CD14-positive monocyte (primary cell): Measurements from ENCODE around the gene RERE. TPM values are rescaled to one million over a fixed set of nuclear protein-coding genes. Genes with fewer than 3 reads are reported as not detected.

Experiments used
- DNase-seq, 3 donors: peaks; one replicate each; pipeline ENCODE4 v3.0.0-alpha.2; 2011 to 2022
- H2AFZ ChIP-seq: 2 replicates; pipeline ENCODE4 v1.6.0; 2012; ENCODE audit warnings: mild to moderate bottlenecking, low read depth, low read length, inconsistent platforms; ENCODE audit not compliant: insufficient read depth, poor library complexity, severe bottlenecking
- H3K27ac ChIP-seq, 2 donors: 1 replicate in 1 of 2; 2 replicates in 1 of 2; pipeline ENCODE4 v1.5.1; 2012 to 2013; ENCODE audit warnings: low read length in 2 of 2, control low read depth in 1 of 2, inconsistent platforms in 1 of 2, low read depth in 1 of 2, mild to moderate bottlenecking in 1 of 2
- H3K27me3 ChIP-seq, 2 donors: one replicate each; pipeline versions ENCODE4 v1.6.0 to v1.6.1; 2011 to 2013; ENCODE audit warnings: low read length in 2 of 2; ENCODE audit not compliant: control insufficient read depth in 2 of 2, insufficient read depth in 2 of 2
- H3K36me3 ChIP-seq, 2 donors: replicated peaks in 1 of 2; 1 replicate in 1 of 2; 2 replicates in 1 of 2; pipeline versions ENCODE4 v1.5.1 to v1.6.1; 2012 to 2013; ENCODE audit warnings: low read length in 2 of 2, control low read depth in 1 of 2, inconsistent platforms in 1 of 2, mild to moderate bottlenecking in 1 of 2; ENCODE audit not compliant: insufficient read depth in 2 of 2, control insufficient read depth in 1 of 2
- H3K4me1 ChIP-seq, 2 donors: 1 replicate in 1 of 2; 2 replicates in 1 of 2; pipeline versions ENCODE4 v1.5.1 to v1.6.1; 2012 to 2013; ENCODE audit warnings: low read length in 2 of 2, control low read depth in 1 of 2, inconsistent platforms in 1 of 2, mild to moderate bottlenecking in 1 of 2, moderate library complexity in 1 of 2; ENCODE audit not compliant: insufficient read depth in 2 of 2, control insufficient read depth in 1 of 2
- H3K4me2 ChIP-seq: replicated peaks from 2 replicates; pipeline ENCODE3; 2012; ENCODE audit warnings: low read length, moderate library complexity, mild to moderate bottlenecking; ENCODE audit not compliant: poor library complexity, severe bottlenecking; ENCODE audit errors: extremely low read depth
- H3K4me3 ChIP-seq, 3 experiments: fragments of 200-600 bp in 1 of 3; sonication (generic) in 1 of 3; replicated peaks in 1 of 3; 1 replicate in 2 of 3; 2 replicates in 1 of 3; pipeline ENCODE4 v1.5.1; 2011 to 2013; ENCODE audit warnings: low read length in 3 of 3, mild to moderate bottlenecking in 3 of 3, control low read depth in 2 of 3, low read depth in 2 of 3, inconsistent platforms in 1 of 3, moderate library complexity in 1 of 3
- H3K79me2 ChIP-seq: 2 replicates; pipeline ENCODE4 v1.6.0; 2012; ENCODE audit warnings: mild to moderate bottlenecking, control low read depth, inconsistent platforms, low read length, moderate library complexity; ENCODE audit not compliant: insufficient read depth
- H3K9ac ChIP-seq: 2 replicates; pipeline ENCODE4 v1.6.0; 2017; ENCODE audit warnings: low read length, mild to moderate bottlenecking; ENCODE audit not compliant: insufficient read depth, poor library complexity, severe bottlenecking
- H3K9me3 ChIP-seq, 2 donors: replicated peaks in 1 of 2; 1 replicate in 1 of 2; 2 replicates in 1 of 2; pipeline versions ENCODE4 v1.5.1 to v1.6.1; 2012 to 2013; ENCODE audit warnings: low read length in 2 of 2, control low read depth in 1 of 2; ENCODE audit not compliant: control insufficient read depth in 1 of 2, insufficient read depth in 1 of 2
- H4K20me1 ChIP-seq: 2 replicates; pipeline ENCODE4 v1.6.0; 2012; ENCODE audit warnings: mild to moderate bottlenecking, low read length, control low read depth, moderate library complexity; ENCODE audit not compliant: insufficient read depth
- H3K27ac Mint-ChIP-seq, 7 donors: one replicate each; pipeline ENCODE4 v1.8.0; 2020; ENCODE audit warnings: mild to moderate bottlenecking in 7 of 7, mixed read lengths in 7 of 7, moderate library complexity in 6 of 7, inconsistent platforms in 2 of 7
- H3K27me3 Mint-ChIP-seq, 3 donors: one replicate each; pipeline ENCODE4 v1.8.0; 2021 to 2022; ENCODE audit warnings: low read depth in 3 of 3, mild to moderate bottlenecking in 3 of 3, mixed read lengths in 3 of 3, moderate library complexity in 3 of 3, inconsistent platforms in 1 of 3
- H3K36me3 Mint-ChIP-seq, 2 donors: one replicate each; pipeline ENCODE4 v1.8.0; 2020; ENCODE audit warnings: mixed read lengths in 2 of 2, inconsistent platforms in 1 of 2, mild to moderate bottlenecking in 1 of 2
- H3K4me1 Mint-ChIP-seq: one replicate; pipeline ENCODE4 v1.8.0; 2020; ENCODE audit warnings: mild to moderate bottlenecking, mixed read lengths
- H3K4me3 Mint-ChIP-seq, 2 donors: one replicate each; pipeline ENCODE4 v1.8.0; 2020; ENCODE audit warnings: mild to moderate bottlenecking in 2 of 2, mixed read lengths in 2 of 2, moderate library complexity in 1 of 2
- H3K9me3 Mint-ChIP-seq, 7 donors: one replicate each; pipeline ENCODE4 v1.8.0; 2020 to 2022; ENCODE audit warnings: mixed read lengths in 7 of 7, mild to moderate bottlenecking in 6 of 7, moderate library complexity in 6 of 7, inconsistent platforms in 2 of 7
- CTCF ChIP-seq: fragments of 200-600 bp; IDR thresholded peaks from one replicate; pipeline ENCODE4 v1.8.0; 2022; ENCODE audit warnings: antibody characterized with exemption, mild to moderate bottlenecking
- WGBS: methylation state at CpG from one replicate; pipeline ENCODE4 v1.1.5; 2013; ENCODE audit warnings: missing lambda C conversion rate; ENCODE audit not compliant: insufficient coverage; 5-methylcytosine and 5-hydroxymethylcytosine counted together
- intact Hi-C, 2 donors: fragments of 100-400 bp; cut with micrococcal nuclease; formaldehyde crosslinking; loops; one replicate each; pipeline versions ENCODE4 v1.15.0 to v1.15.1; 2023
- polyA plus RNA-seq, 3 donors: library from polyadenylated mRNA; depleted of rRNA in 1 of 3; unstranded in 2 of 3; stranded (reverse) in 1 of 3; fragments of 300-500 nt in 2 of 3; fragments of >200 nt in 1 of 3; fragmentation: Illumina TruSeq in 2 of 3; gene quantifications; 1 replicate in 2 of 3; 2 replicates in 1 of 3; pipeline ENCODE4 v1.2.3, GENCODE V29; 2012 to 2021

The RERE gene
- polyA plus RNA-seq, 3 donors: 1.2 to 19.4 (median 3.8) TPM

GRCh38 chr1:8426996-8427395 is 390.4 kb downstream of the RERE start:
- intact Hi-C loops: loop anchor here (10.0 kb wide), 2 partner anchors 98 to 278 kb away; no protein-coding TSS in a partner anchor
- Mint-ChIP-seq H3K4me1 (peaks cover 76% of the 10 kb centered on the region), H3K27me3 (peaks cover 0 to 4% (median 0%) of the 10 kb centered on the region in 3 donors), H3K27ac (peak overlapping the region; percentile 86 to 95 (median 90)), H3K4me3 (peak overlapping the region in 1 of 2 donors; percentile 5), H3K9me3 (no peaks in the 10 kb centered on the region), H3K36me3 (peaks cover 5 to 6% of the 10 kb centered on the region in 2 donors)
- Histone ChIP-seq H3K4me1 (peaks cover 81 to 89% of the 10 kb centered on the region in 2 donors), H3K9me3 (no peaks in the 10 kb centered on the region), H3K27ac (peak overlapping the region; percentile 54 to 87), H3K4me3 (peak overlapping the region in 1 of 3 experiments; percentile 51), H3K79me2 (peaks cover 37% of the 10 kb centered on the region), H4K20me1 (no peaks in the 10 kb centered on the region), H3K4me2 (peak overlapping the region; percentile 70), H3K27me3 (no peaks in the 10 kb centered on the region), H3K36me3 (no peaks in the 10 kb centered on the region), H2AFZ (peak overlapping the region; percentile 22), H3K9ac (no peak overlapping the region)
- 78% methylated on average over 3 of the region's 4 CpGs for WGBS
- no peak for TF ChIP-seq CTCF
- DNase-seq: peak in 1 of 3 donors; percentile 22

GRCh38 chr1:8425781-8426161 is 391.7 kb downstream of the RERE start:
- Histone ChIP-seq H3K27ac (peak overlapping the region; percentile 54 to 87), H3K27me3 (no peaks in the 10 kb centered on the region), H3K4me1 (peaks cover 77 to 90% of the 10 kb centered on the region in 2 donors), H3K4me2 (no peak overlapping the region), H3K36me3 (peaks cover under 1 to 3% of the 10 kb centered on the region in 2 donors), H3K79me2 (peaks cover 49% of the 10 kb centered on the region), H4K20me1 (peaks cover 8% of the 10 kb centered on the region), H2AFZ (no peak overlapping the region), H3K9ac (no peak overlapping the region), H3K9me3 (no peaks in the 10 kb centered on the region), H3K4me3 (peak overlapping the region in 1 of 3 experiments; percentile 92)
- Mint-ChIP-seq H3K27ac (peak overlapping the region; percentile 82 to 96 (median 92)), H3K36me3 (peaks cover 5 to 6% of the 10 kb centered on the region in 2 donors), H3K27me3 (peaks cover 0 to 4% (median 0%) of the 10 kb centered on the region in 3 donors), H3K9me3 (no peaks in the 10 kb centered on the region), H3K4me3 (peak overlapping the region in 1 of 2 donors; percentile 11), H3K4me1 (peaks cover 67% of the 10 kb centered on the region)
- DNase-seq: no peak
- intact Hi-C loops: loop anchor here (10.0 kb wide), 2 partner anchors 99 to 279 kb away; no protein-coding TSS in a partner anchor
- 100% methylated on average over 1 of the region's 3 CpGs for WGBS
- TF ChIP-seq CTCF: no peak
